Gastrocnemius medialis (tissue), 4 donors: ENCODE results near the gene CLIP2. TPM values are rescaled to one million over a fixed set of nuclear protein-coding genes. Genes with fewer than 3 reads are reported as not detected.
"Not testable (repeated sequence)": the region's sequence is repeated elsewhere in the genome, so short reads cannot be mapped to it uniquely, and the experiment has no call there.

Source experiments
- ATAC-seq, 2 donors: fragments of 150-250 bp; one replicate each; pipeline ENCODE4 v1.9.1; 2016
- DNase-seq, 2 donors: peaks; one replicate each; pipeline ENCODE4 v3.0.0-alpha.2; 2019
- H3K27ac ChIP-seq, 4 donors: fragments of 200-600 bp; sonication (generic); 1 replicate in 1 of 4; 2 replicates in 3 of 4; pipeline ENCODE4 v1.5.1; 2016 to 2018; ENCODE audit warnings: mild to moderate bottlenecking in 2 of 4, moderate library complexity in 1 of 4
- H3K27me3 ChIP-seq, 3 donors: fragments of 200-600 bp; sonication (generic) in 2 of 3; 1 replicate in 1 of 3; 2 replicates in 2 of 3; pipeline versions ENCODE4 v1.5.1 to v1.6.0; 2016 to 2019; ENCODE audit warnings: mild to moderate bottlenecking in 1 of 3, moderate library complexity in 1 of 3
- H3K36me3 ChIP-seq, 2 donors: fragments of 200-600 bp; sonication (generic) in 1 of 2; one replicate each; pipeline ENCODE4 v1.5.1; 2017 to 2018
- H3K4me1 ChIP-seq, 2 donors: fragments of 200-600 bp; sonication (generic) in 1 of 2; one replicate each; pipeline ENCODE4 v1.5.1; 2016 to 2017; ENCODE audit warnings: mild to moderate bottlenecking in 2 of 2
- H3K4me3 ChIP-seq, 4 donors: fragments of 200-600 bp; sonication (generic) in 3 of 4; 1 replicate in 1 of 4; 2 replicates in 3 of 4; pipeline ENCODE4 v1.5.1; 2016 to 2019; ENCODE audit warnings: mild to moderate bottlenecking in 2 of 4
- H3K9me3 ChIP-seq, 3 donors: fragments of 200-600 bp; sonication (generic) in 2 of 3; 1 replicate in 1 of 3; 2 replicates in 2 of 3; pipeline ENCODE4 v1.5.1; 2016 to 2019
- POLR2A ChIP-seq, 2 donors: fragments of 450-650 bp; IDR thresholded peaks; one replicate each; pipeline ENCODE4 v1.6.1; 2017; ENCODE audit warnings: antibody characterized with exemption in 2 of 2, mild to moderate bottlenecking in 2 of 2, moderate library complexity in 2 of 2
- in situ Hi-C, 4 donors: fragments of 200-750 bp; cut with MboI; loops; one replicate each; pipeline versions ENCODE4 v1.15.0 to v1.8.0; 2017; ENCODE audit warnings: low sequenced_read_pairs in 4 of 4
- intact Hi-C: fragments of 100-400 bp; cut with DNase I; formaldehyde crosslinking; loops from one replicate; pipeline ENCODE4 v1.15.1; 2023; ENCODE audit warnings: low total_unique reads
- total RNA-seq, 4 donors: library from RNA; depleted of rRNA; stranded (reverse); fragments of >200 nt; gene quantifications; one replicate each; pipeline versions ENCODE4 v1.1.0 to v1.2.3, GENCODE V29; 2016
- TF ChIP-seq, protein P1 (sequence below), 5 experiments: fragments of 450-650 bp in 3 of 5; fragments of 200-600 bp in 2 of 5; sonication (generic) in 2 of 5; IDR thresholded peaks in 4 of 5; conservative IDR thresholded peaks in 1 of 5; 1 replicate in 4 of 5; 2 replicates in 1 of 5; pipeline ENCODE4 v1.5.1; 2016 to 2019; ENCODE audit warnings: antibody characterized with exemption in 5 of 5, mild to moderate bottlenecking in 3 of 5, moderate library complexity in 3 of 5

Gene CLIP2
- total RNA-seq, 4 donors from 2014 or later: 2.0 to 10.0 (median 4.2) TPM

DNA sequence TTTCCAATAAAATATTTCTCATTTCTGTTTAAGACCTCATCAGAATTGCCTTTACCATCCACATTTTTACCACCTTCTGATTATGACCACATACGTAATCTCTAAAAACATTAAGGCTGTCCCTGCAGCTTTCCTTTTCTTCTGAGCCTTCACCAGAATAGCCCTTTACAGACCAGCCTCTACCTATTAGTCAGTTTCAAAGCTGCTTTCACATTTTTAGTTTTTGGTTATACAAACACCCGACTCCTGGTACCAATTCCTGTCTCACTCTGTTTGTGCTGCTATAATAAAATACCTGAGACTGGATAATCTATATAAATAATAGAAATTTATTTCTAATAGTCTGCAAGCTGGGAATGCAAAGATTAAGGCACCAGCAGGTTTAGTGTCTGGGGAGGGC, 149.1 kb downstream of the CLIP2 start:
- TF ChIP-seq POLR2A (IDR thresholded peaks at IDR 0.05): no peak
- Histone ChIP-seq H3K27me3 (no peaks in the 10 kb centered on the region), H3K27ac (no peak overlapping the region), H3K4me1 (no peaks in the 10 kb centered on the region), H3K9me3 (no peaks in the 10 kb centered on the region), H3K36me3 (no peaks in the 10 kb centered on the region), H3K4me3 (no peak overlapping the region)
- ATAC-seq (no peak), DNase-seq (no peak)
- in situ Hi-C loops (loop anchor here in 1 of 4 donors (25.0 kb wide), 2 partner anchors 99 to 599 kb away; no protein-coding TSS in a partner anchor), intact Hi-C loops (no loop called here)

DNA sequence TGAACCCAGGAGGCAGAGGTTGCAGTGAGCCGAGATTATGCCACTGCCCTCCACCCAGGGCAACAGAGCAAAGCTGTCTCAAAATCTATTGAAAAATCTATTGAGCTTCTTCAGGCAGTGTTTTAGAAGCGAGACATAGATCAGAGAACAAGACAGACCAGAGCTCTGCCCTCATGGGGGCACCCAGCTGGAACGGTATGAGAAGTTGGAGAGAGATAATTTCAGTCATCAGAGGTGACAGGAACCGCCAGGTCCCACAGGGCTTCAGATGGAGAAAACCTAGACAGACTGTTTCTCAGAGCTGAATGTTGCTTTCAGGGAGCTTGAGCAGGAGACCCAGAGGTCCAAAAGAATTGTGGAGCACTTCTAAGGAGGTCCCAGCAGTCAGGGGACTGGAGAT, 150.3 kb downstream of the CLIP2 start:
- Histone ChIP-seq H3K27me3 (no peaks in the 10 kb centered on the region), H3K27ac (no peak overlapping the region), H3K36me3 (no peaks in the 10 kb centered on the region), H3K9me3 (no peaks in the 10 kb centered on the region), H3K4me1 (no peaks in the 10 kb centered on the region), H3K4me3 (no peak overlapping the region)
- no peak for ATAC-seq
- intact Hi-C loops (no loop called here), in situ Hi-C loops (loop anchor here in 1 of 4 donors (25.0 kb wide), 2 partner anchors 98 to 598 kb away; no protein-coding TSS in a partner anchor)
- TF ChIP-seq, protein P1, sequence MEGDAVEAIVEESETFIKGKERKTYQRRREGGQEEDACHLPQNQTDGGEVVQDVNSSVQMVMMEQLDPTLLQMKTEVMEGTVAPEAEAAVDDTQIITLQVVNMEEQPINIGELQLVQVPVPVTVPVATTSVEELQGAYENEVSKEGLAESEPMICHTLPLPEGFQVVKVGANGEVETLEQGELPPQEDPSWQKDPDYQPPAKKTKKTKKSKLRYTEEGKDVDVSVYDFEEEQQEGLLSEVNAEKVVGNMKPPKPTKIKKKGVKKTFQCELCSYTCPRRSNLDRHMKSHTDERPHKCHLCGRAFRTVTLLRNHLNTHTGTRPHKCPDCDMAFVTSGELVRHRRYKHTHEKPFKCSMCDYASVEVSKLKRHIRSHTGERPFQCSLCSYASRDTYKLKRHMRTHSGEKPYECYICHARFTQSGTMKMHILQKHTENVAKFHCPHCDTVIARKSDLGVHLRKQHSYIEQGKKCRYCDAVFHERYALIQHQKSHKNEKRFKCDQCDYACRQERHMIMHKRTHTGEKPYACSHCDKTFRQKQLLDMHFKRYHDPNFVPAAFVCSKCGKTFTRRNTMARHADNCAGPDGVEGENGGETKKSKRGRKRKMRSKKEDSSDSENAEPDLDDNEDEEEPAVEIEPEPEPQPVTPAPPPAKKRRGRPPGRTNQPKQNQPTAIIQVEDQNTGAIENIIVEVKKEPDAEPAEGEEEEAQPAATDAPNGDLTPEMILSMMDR (IDR thresholded peaks at IDR 0.05 in 4 of 5, conservative IDR thresholded peaks at IDR 0.05 in 1 of 5): no peak
- no peak for TF ChIP-seq POLR2A (IDR thresholded peaks at IDR 0.05)
- no peak for DNase-seq

DNA sequence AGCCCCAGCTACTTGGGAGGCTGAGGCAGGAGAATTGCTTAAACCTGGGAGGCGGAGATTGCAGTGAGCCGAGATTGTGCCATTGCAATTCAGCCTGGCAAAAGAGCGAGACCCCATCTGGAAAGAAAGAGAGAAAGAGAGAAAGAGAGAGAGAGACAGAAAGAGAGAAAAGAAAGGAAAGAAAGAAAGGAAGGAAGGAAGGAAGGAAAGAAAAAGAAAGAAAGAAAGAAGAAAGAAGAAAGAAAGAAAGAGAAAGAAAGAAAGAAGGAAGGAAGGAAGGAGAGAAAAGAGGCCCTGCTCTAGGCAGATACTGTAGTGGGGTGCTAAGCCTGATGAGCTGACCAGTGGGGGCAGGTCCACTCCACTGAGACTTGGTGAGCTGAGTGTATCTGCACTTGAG, 150.9 kb downstream of the CLIP2 start:
- DNase-seq, H3K27ac ChIP-seq, H3K36me3 ChIP-seq, ATAC-seq, intact Hi-C loops, H3K4me1 ChIP-seq, H3K27me3 ChIP-seq, H3K4me3 ChIP-seq, H3K9me3 ChIP-seq: not testable (repeated sequence)
- in situ Hi-C loops: loop anchor here in 2 of 4 donors (5.0 to 25.0 kb wide), 3 partner anchors 72 to 597 kb away; no protein-coding TSS in a partner anchor

DNA sequence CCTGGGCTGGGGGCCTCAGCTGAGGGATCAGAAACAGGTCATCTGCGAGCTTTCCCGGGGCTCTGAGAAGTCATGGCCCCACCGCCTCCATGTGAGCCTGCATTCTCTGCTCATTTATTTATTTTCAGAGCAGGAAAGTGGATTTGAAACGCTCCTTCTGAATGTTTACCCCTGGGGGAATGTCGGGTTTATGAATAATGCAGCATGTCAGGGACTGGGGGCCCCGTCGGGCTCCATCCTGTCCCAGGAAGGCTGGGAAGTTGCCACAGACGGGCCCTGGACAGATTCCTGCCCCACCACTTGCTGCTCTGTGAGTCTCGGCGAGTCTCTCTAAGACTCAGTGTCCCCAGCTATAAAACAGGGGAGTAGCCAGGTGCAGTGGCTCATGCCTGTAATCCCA, 152.6 kb downstream of the CLIP2 start:
- in situ Hi-C loops: loop anchor here in 2 of 4 donors (5.0 to 25.0 kb wide), 3 partner anchors 70 to 596 kb away; no protein-coding TSS in a partner anchor

DNA sequence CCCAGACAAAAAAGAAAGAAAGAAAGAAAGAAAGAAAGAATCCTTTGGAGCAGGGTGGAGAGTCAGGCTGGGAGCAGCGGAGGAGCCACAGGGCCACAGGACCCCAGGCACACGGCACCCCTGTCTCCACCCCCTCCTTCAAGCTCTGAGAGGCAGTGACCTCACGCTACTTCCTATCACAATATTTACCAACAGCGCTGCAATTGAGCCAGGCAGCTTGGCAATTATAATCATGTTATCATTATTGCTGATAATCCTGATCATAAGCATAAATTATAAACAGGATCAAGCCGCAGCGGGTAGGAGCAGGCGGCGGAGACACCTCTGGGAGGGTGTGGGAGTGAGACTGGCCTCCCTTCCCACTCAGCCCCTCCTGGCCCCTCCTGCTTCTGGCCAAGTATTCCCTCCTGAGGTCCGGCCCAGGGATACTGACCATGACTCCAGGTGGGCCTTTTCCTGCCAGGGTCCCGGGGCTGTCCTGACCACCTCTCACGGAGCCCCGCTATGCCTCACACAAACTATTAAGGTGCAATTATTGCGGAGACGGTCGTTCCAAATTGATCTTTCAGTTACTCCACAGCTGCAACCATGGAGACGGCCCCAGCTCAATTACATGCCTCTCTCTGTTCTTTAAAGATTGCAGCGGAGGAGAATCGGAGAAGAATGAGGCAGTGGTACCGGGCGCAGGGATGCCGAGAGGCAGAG, 154.5 kb downstream of the CLIP2 start:
- Histone ChIP-seq H3K4me3 (no peak overlapping the region), H3K27ac (no peak overlapping the region), H3K27me3 (no peaks in the 10 kb centered on the region), H3K36me3 (no peaks in the 10 kb centered on the region), H3K9me3 (no peaks in the 10 kb centered on the region), H3K4me1 (no peaks in the 10 kb centered on the region)
- TF ChIP-seq POLR2A (IDR thresholded peaks at IDR 0.05): no peak
- TF ChIP-seq, protein P1 (IDR thresholded peaks at IDR 0.05 in 4 of 5, conservative IDR thresholded peaks at IDR 0.05 in 1 of 5): no peak
- in situ Hi-C loops (loop anchor here in 2 of 4 donors (5.0 to 25.0 kb wide), 3 partner anchors 69 to 594 kb away; no protein-coding TSS in a partner anchor), intact Hi-C loops (no loop called here)
- ATAC-seq (no peak), DNase-seq (no peak)

More for the DNA sequence above, 152.6 kb downstream of the CLIP2 start:
- DNase-seq (no peak), ATAC-seq (no peak)
- Histone ChIP-seq H3K4me3 (no peak overlapping the region), H3K36me3 (no peaks in the 10 kb centered on the region), H3K27me3 (no peaks in the 10 kb centered on the region), H3K27ac (no peak overlapping the region), H3K9me3 (no peaks in the 10 kb centered on the region), H3K4me1 (no peaks in the 10 kb centered on the region)
- intact Hi-C loops: no loop called here
- TF ChIP-seq POLR2A (IDR thresholded peaks at IDR 0.05): no peak
- TF ChIP-seq, protein P1 (IDR thresholded peaks at IDR 0.05 in 4 of 5, conservative IDR thresholded peaks at IDR 0.05 in 1 of 5): no peak
